ENCODE data around the gene USP22.

The USP22 gene

GRCh38 chr17:20999044-20999573, 43.7 kb downstream of the USP22 start:
- no peaks in the 10 kb centered on the region for H3K9me3 ChIP-seq (ENCODE audit: insufficient read depth, low read length)
- peaks cover 5% of the 10 kb centered on the region; the same call in 1 of the 2 replicates for H4K20me1 ChIP-seq (ENCODE audit: low read depth, low read length)
- 0 out of 2 replicates have a peak, but pooled peaks cover 1% of the 10 kb centered on the region for H3K79me2 ChIP-seq (ENCODE audit: insufficient read depth, low read length)
- no peak overlapping the region for H2AFZ ChIP-seq (ENCODE audit: low read depth, low read length, severe bottlenecking)
- no peaks in the 10 kb centered on the region; the same call in 1 of the 2 replicates for H3K36me3 ChIP-seq (ENCODE audit: low read length)
- H3K9ac ChIP-seq (ENCODE audit: low read length), result no peak overlapping the region
- peaks cover 35% of the 10 kb centered on the region for H3F3A ChIP-seq (ENCODE audit: insufficient read depth)
- no peaks in the 10 kb centered on the region for H3K27me3 ChIP-seq (ENCODE audit: low read length)
- H3K4me3 ChIP-seq (ENCODE audit: insufficient read depth, low read length, poor library complexity, severe bottlenecking), result no peak overlapping the region
- H3K27ac ChIP-seq (ENCODE audit: low read depth, low read length), result no peak overlapping the region
- TF ChIP-seq CTCF (IDR thresholded peaks at IDR 0.05; ENCODE audit: insufficient read depth, low read length, poor library complexity, severe bottlenecking) (no peak), EZH2phosphoT487 (conservative IDR thresholded peaks at IDR 0.05; ENCODE audit: low read length) (no peak)
- no peak overlapping the region for H3K4me2 ChIP-seq (ENCODE audit: low read depth, low read length, poor library complexity, severe bottlenecking)
- no peaks in the 10 kb centered on the region for H3K9me2 ChIP-seq (replicated peaks; ENCODE audit: insufficient read depth, low read length)

GRCh38 chr17:20998571-20999043, 44.2 kb downstream of the USP22 start:
- H3K4me2 ChIP-seq (ENCODE audit: low read depth, low read length, poor library complexity, severe bottlenecking), result no peak overlapping the region
- no peaks in the 10 kb centered on the region for H3K9me2 ChIP-seq (replicated peaks; ENCODE audit: insufficient read depth, low read length)
- TF ChIP-seq EZH2phosphoT487 (conservative IDR thresholded peaks at IDR 0.05; ENCODE audit: low read length) (no peak), CTCF (IDR thresholded peaks at IDR 0.05; ENCODE audit: insufficient read depth, low read length, poor library complexity, severe bottlenecking) (no peak)
- no peak overlapping the region for H3K4me3 ChIP-seq (ENCODE audit: insufficient read depth, low read length, poor library complexity, severe bottlenecking)
- H2AFZ ChIP-seq (ENCODE audit: low read depth, low read length, severe bottlenecking), result no peak overlapping the region
- no peaks in the 10 kb centered on the region for H3K27me3 ChIP-seq (ENCODE audit: low read length)
- no peaks in the 10 kb centered on the region for H3K79me2 ChIP-seq (ENCODE audit: insufficient read depth, low read length)
- peaks cover 35% of the 10 kb centered on the region for H3F3A ChIP-seq (ENCODE audit: insufficient read depth)
- H3K27ac ChIP-seq (ENCODE audit: low read depth, low read length), result no peak overlapping the region
- no peak overlapping the region for H3K9ac ChIP-seq (ENCODE audit: low read length)
- H4K20me1 ChIP-seq (ENCODE audit: low read depth, low read length), result peaks cover 5% of the 10 kb centered on the region; the same call in 1 of the 2 replicates
- H3K36me3 ChIP-seq (ENCODE audit: low read length), result no peaks in the 10 kb centered on the region; the same call in 1 of the 2 replicates
- no peaks in the 10 kb centered on the region for H3K9me3 ChIP-seq (ENCODE audit: insufficient read depth, low read length)

GRCh38 chr17:20997711-20998570, 44.9 kb downstream of the USP22 start:
- H3K4me2 ChIP-seq (ENCODE audit: low read depth, low read length, poor library complexity, severe bottlenecking), result no peak overlapping the region
- TF ChIP-seq CTCF (IDR thresholded peaks at IDR 0.05; ENCODE audit: insufficient read depth, low read length, poor library complexity, severe bottlenecking) (no peak), EZH2phosphoT487 (conservative IDR thresholded peaks at IDR 0.05; ENCODE audit: low read length) (no peak)
- H3F3A ChIP-seq (ENCODE audit: insufficient read depth), result peaks cover 35% of the 10 kb centered on the region
- no peak overlapping the region for H3K27ac ChIP-seq (ENCODE audit: low read depth, low read length)
- no peaks in the 10 kb centered on the region for H3K9me2 ChIP-seq (replicated peaks; ENCODE audit: insufficient read depth, low read length)
- H2AFZ ChIP-seq (ENCODE audit: low read depth, low read length, severe bottlenecking), result no peak overlapping the region
- H3K9ac ChIP-seq (ENCODE audit: low read length), result no peak overlapping the region
- H3K9me3 ChIP-seq (ENCODE audit: insufficient read depth, low read length), result no peaks in the 10 kb centered on the region
- H3K4me3 ChIP-seq (ENCODE audit: insufficient read depth, low read length, poor library complexity, severe bottlenecking), result no peak overlapping the region
- H3K79me2 ChIP-seq (ENCODE audit: insufficient read depth, low read length), result no peaks in the 10 kb centered on the region
- no peaks in the 10 kb centered on the region for H3K27me3 ChIP-seq (ENCODE audit: low read length)
- no peaks in the 10 kb centered on the region; the same call in 1 of the 2 replicates for H3K36me3 ChIP-seq (ENCODE audit: low read length)
- H4K20me1 ChIP-seq (ENCODE audit: low read depth, low read length), result peaks cover 5% of the 10 kb centered on the region; the same call in 1 of the 2 replicates

All from SU-DHL-6 (cell line).